IMR-90 (cell line): ENCODE data around the gene NES. TPM values are rescaled to one million over a fixed set of nuclear protein-coding genes. Genes with fewer than 3 reads are reported as not detected.

Experiments
- ATAC-seq: fragments of 200-7000 bp; cut with Tn5 transposase; 2 replicates; pipeline ENCODE4 v1.9.1; 2020; ENCODE audit warnings: low read depth, mild to moderate bottlenecking, moderate library complexity
- BruUV-seq: library from RNA; stranded (reverse); fragments of 400-500 nt; replicated peaks from 2 replicates; lab custom pipeline; 2021; lab: Mats Ljungman, UMichigan
- CTCF ChIA-PET: fragments of 300-600 bp; formaldehyde crosslinking; extraction: SDS; loops from one replicate; lab custom pipeline; 2021; ENCODE audit warnings: antibody characterized with exemption; lab: Yijun Ruan, JAX
- POLR2A ChIA-PET: fragments of 300-600 bp; sonication (Branson Sonifier 250); formaldehyde crosslinking; loops from one replicate; lab custom pipeline; 2022; ENCODE audit warnings: antibody characterized with exemption; ENCODE audit not compliant: unreplicated experiment; lab: Charles Lee
- DNase-seq: peaks from one replicate; pipeline ENCODE4 v3.0.0; 2013
- H2AFZ ChIP-seq: replicated peaks from 2 replicates; pipeline ENCODE3; 2013; ENCODE audit warnings: low read length, mild to moderate bottlenecking; ENCODE audit not compliant: poor library complexity
- H2AK5ac ChIP-seq: 2 replicates; pipeline ENCODE4 v1.6.1; 2013; ENCODE audit warnings: low read depth, low read length, inconsistent platforms
- H2AK9ac ChIP-seq: replicated peaks from 2 replicates; pipeline ENCODE3; 2013; ENCODE audit warnings: mild to moderate bottlenecking, low read depth, low read length, moderate library complexity; ENCODE audit not compliant: poor library complexity
- H2BK120ac ChIP-seq: 2 replicates; pipeline ENCODE4 v1.6.1; 2013; ENCODE audit warnings: low read depth, low read length, inconsistent platforms
- H2BK15ac ChIP-seq: 3 replicates; pipeline ENCODE4 v1.6.1; 2013; ENCODE audit warnings: low read depth, low read length, inconsistent platforms
- H2BK20ac ChIP-seq: 2 replicates; pipeline ENCODE4 v1.6.1; 2013; ENCODE audit warnings: low read depth, mild to moderate bottlenecking, inconsistent platforms, low read length, moderate library complexity
- H2BK5ac ChIP-seq: 2 replicates; pipeline ENCODE4 v1.6.1; 2013; ENCODE audit warnings: mild to moderate bottlenecking, low read depth, low read length, inconsistent platforms; ENCODE audit not compliant: poor library complexity, severe bottlenecking
- H3K14ac ChIP-seq: replicated peaks from 2 replicates; pipeline ENCODE4 v1.6.1; 2013; ENCODE audit warnings: low read depth, low read length, inconsistent platforms
- H3K18ac ChIP-seq: 2 replicates; pipeline ENCODE4 v1.6.1; 2013; ENCODE audit warnings: low read depth, low read length, control low read depth
- H3K23ac ChIP-seq: 2 replicates; pipeline ENCODE4 v1.6.1; 2013; ENCODE audit warnings: low read depth, low read length, inconsistent platforms
- H3K27ac ChIP-seq: 2 replicates; pipeline ENCODE4 v1.5.1; 2013; ENCODE audit warnings: mild to moderate bottlenecking, control low read depth, low read length; ENCODE audit not compliant: insufficient read depth
- H3K27me3 ChIP-seq: 2 replicates; pipeline ENCODE4 v1.6.1; 2013; ENCODE audit warnings: low read length; ENCODE audit not compliant: control insufficient read depth, insufficient read depth
- H3K36me3 ChIP-seq: 2 replicates; pipeline ENCODE4 v1.6.1; 2013; ENCODE audit warnings: low read length, mixed read lengths; ENCODE audit not compliant: control insufficient read depth, insufficient read depth
- H3K4ac ChIP-seq: 2 replicates; pipeline ENCODE4 v1.6.1; 2013; ENCODE audit warnings: low read depth, low read length, inconsistent platforms
- H3K4me1 ChIP-seq: 2 replicates; pipeline ENCODE4 v1.6.1; 2013; ENCODE audit warnings: low read length, mixed read lengths; ENCODE audit not compliant: control insufficient read depth, insufficient read depth
- H3K4me2 ChIP-seq: 2 replicates; pipeline ENCODE4 v1.6.1; 2013; ENCODE audit warnings: low read depth, mild to moderate bottlenecking, control low read depth, low read length, moderate library complexity
- H3K4me3 ChIP-seq: 2 replicates; pipeline ENCODE4 v1.5.1; 2013; ENCODE audit warnings: low read depth, mild to moderate bottlenecking, control low read depth, low read length, moderate library complexity; ENCODE audit not compliant: insufficient read depth
- H3K56ac ChIP-seq: 2 replicates; pipeline ENCODE4 v1.6.1; 2013; ENCODE audit warnings: low read length, inconsistent platforms; ENCODE audit not compliant: insufficient read depth; ENCODE audit errors: extremely low read depth
- H3K79me1 ChIP-seq, 2 experiments: 2 replicates each; pipeline ENCODE4 v1.6.1; 2013; ENCODE audit warnings: low read length in 2 of 2, inconsistent platforms in 1 of 2, low read depth in 1 of 2
- H3K9ac ChIP-seq: 2 replicates; pipeline ENCODE4 v1.6.1; 2013; ENCODE audit warnings: low read depth, low read length, control low read depth
- H3K9me1 ChIP-seq: 2 replicates; pipeline ENCODE4 v1.6.1; 2013; ENCODE audit warnings: low read length, inconsistent platforms; ENCODE audit not compliant: insufficient read depth
- H3K9me3 ChIP-seq: 2 replicates; pipeline ENCODE4 v1.6.1; 2013; ENCODE audit warnings: low read length; ENCODE audit not compliant: control insufficient read depth, insufficient read depth
- H4K20me1 ChIP-seq: 2 replicates; pipeline ENCODE4 v1.6.1; 2013; ENCODE audit warnings: low read length, inconsistent platforms; ENCODE audit not compliant: insufficient read depth
- H4K5ac ChIP-seq: 2 replicates; pipeline ENCODE4 v1.6.1; 2013; ENCODE audit warnings: mild to moderate bottlenecking, low read depth, low read length, control low read depth
- H4K8ac ChIP-seq, 2 experiments: 2 replicates each; pipeline ENCODE4 v1.6.1; 2013; ENCODE audit warnings: low read depth in 2 of 2, low read length in 2 of 2, control low read depth in 1 of 2, inconsistent platforms in 1 of 2
- H4K91ac ChIP-seq: 2 replicates; pipeline ENCODE4 v1.6.1; 2013; ENCODE audit warnings: low read depth, low read length, inconsistent platforms; ENCODE audit not compliant: insufficient read depth
- BHLHE40 ChIP-seq: fragments of 150-350 bp; IDR thresholded peaks from 2 replicates; pipeline ENCODE4 v1.6.1; 2016; ENCODE audit warnings: mild to moderate bottlenecking, low read depth, low read length
- CEBPB ChIP-seq: IDR thresholded peaks from 2 replicates; pipeline ENCODE4 v1.6.1; 2012; ENCODE audit warnings: low read depth, low read length, improper control_type of control experiment
- CHD1 ChIP-seq: IDR thresholded peaks from 2 replicates; pipeline ENCODE4 v1.6.1; 2012; ENCODE audit warnings: low read depth, low read length, improper control_type of control experiment
- FOS ChIP-seq: fragments of 150-350 bp; IDR thresholded peaks from 2 replicates; pipeline ENCODE4 v1.6.1; 2016; ENCODE audit warnings: low read depth, low read length
- MAFK ChIP-seq: IDR thresholded peaks from 2 replicates; pipeline ENCODE4 v1.6.1; 2012; ENCODE audit warnings: low read depth, low read length, improper control_type of control experiment
- MAZ ChIP-seq: IDR thresholded peaks from 2 replicates; pipeline ENCODE4 v1.6.1; 2012; ENCODE audit warnings: low read depth, mild to moderate bottlenecking, low read length, improper control_type of control experiment, moderate library complexity, borderline replicate concordance
- MXI1 ChIP-seq: IDR thresholded peaks from 2 replicates; pipeline ENCODE4 v1.6.1; 2012; ENCODE audit warnings: low read depth, mild to moderate bottlenecking, low read length, moderate library complexity, borderline replicate concordance
- NFE2L2 ChIP-seq: fragments of 150-350 bp; IDR thresholded peaks from 2 replicates; pipeline ENCODE4 v1.6.1; 2016; ENCODE audit warnings: low read depth, mild to moderate bottlenecking, low read length
- POLR2A ChIP-seq: IDR thresholded peaks from 2 replicates; pipeline ENCODE4 v1.6.1; 2012; ENCODE audit warnings: mild to moderate bottlenecking, low read depth, low read length
- RAD21 ChIP-seq: IDR thresholded peaks from 2 replicates; pipeline ENCODE4 v1.6.1; 2012; ENCODE audit warnings: low read length, improper control_type of control experiment
- RCOR1 ChIP-seq: IDR thresholded peaks from 2 replicates; pipeline ENCODE4 v1.6.1; 2012; ENCODE audit warnings: mild to moderate bottlenecking, low read length, improper control_type of control experiment; ENCODE audit not compliant: insufficient replicate concordance
- RFX5 ChIP-seq: IDR thresholded peaks from 2 replicates; pipeline ENCODE4 v1.8.0; 2012; ENCODE audit warnings: low read depth, mild to moderate bottlenecking, low read length, moderate library complexity
- SMC3 ChIP-seq: fragments of 150-350 bp; IDR thresholded peaks from 2 replicates; pipeline ENCODE4 v1.6.1; 2016; ENCODE audit warnings: low read depth, mild to moderate bottlenecking, antibody characterized with exemption, low read length, moderate library complexity
- WGBS, 2 experiments: methylation state at CpG; one replicate each; pipeline versions ENCODE4 v1.1.5 to v1.1.7; 2013; ENCODE audit warnings: missing lambda C conversion rate in 2 of 2; ENCODE audit not compliant: insufficient read length in 1 of 2; ENCODE audit errors: extremely low coverage in 2 of 2; 5-methylcytosine and 5-hydroxymethylcytosine counted together
- dilution Hi-C: fragments of 300-500 bp; cut with HindIII; formaldehyde crosslinking; loops from one replicate; pipeline ENCODE4 v1.14.3; 2018; ENCODE audit warnings: low sequenced_read_pairs; ENCODE audit not compliant: unreplicated experiment
- in situ Hi-C: fragments of 300-500 bp; cut with MboI; formaldehyde crosslinking; loops from 3 replicates; pipeline ENCODE4 v1.14.3; 2019; ENCODE audit warnings: low sequenced_read_pairs, inconsistent platforms, mixed read lengths
- intact Hi-C: fragments of 100-400 bp; cut with micrococcal nuclease; formaldehyde crosslinking; loops from 2 replicates; pipeline ENCODE4 v1.10.0; 2022
- polyA plus RNA-seq, 3 experiments: library from polyadenylated mRNA; depleted of rRNA; stranded (reverse); fragments of >200 nt; gene quantifications; 2 replicates each; pipeline ENCODE4 v1.2.3, GENCODE V29; 2012; ENCODE audit warnings: low replicate concordance in 1 of 3
- total RNA-seq: library from RNA; depleted of rRNA; stranded (reverse); fragments of >200 nt; gene quantifications from 2 replicates; pipeline ENCODE4 v1.2.3, GENCODE V29; 2012
- TF ChIP-seq, protein P1 (sequence below): conservative IDR thresholded peaks from 2 replicates; pipeline ENCODE4 v1.5.1; 2012; ENCODE audit warnings: mild to moderate bottlenecking, low read depth, low read length, improper control_type of control experiment
- TF ChIP-seq, protein P2 (sequence below): fragments of 150-350 bp; IDR thresholded peaks from 2 replicates; pipeline ENCODE4 v1.6.1; 2017; ENCODE audit warnings: mild to moderate bottlenecking, antibody characterized with exemption, low read length, low read depth

NES gene
- total and polyA plus RNA-seq, 2 of the 4 experiments (the other 2 are of a cell fraction) = 25.3 to 40.1 TPM

DNA sequence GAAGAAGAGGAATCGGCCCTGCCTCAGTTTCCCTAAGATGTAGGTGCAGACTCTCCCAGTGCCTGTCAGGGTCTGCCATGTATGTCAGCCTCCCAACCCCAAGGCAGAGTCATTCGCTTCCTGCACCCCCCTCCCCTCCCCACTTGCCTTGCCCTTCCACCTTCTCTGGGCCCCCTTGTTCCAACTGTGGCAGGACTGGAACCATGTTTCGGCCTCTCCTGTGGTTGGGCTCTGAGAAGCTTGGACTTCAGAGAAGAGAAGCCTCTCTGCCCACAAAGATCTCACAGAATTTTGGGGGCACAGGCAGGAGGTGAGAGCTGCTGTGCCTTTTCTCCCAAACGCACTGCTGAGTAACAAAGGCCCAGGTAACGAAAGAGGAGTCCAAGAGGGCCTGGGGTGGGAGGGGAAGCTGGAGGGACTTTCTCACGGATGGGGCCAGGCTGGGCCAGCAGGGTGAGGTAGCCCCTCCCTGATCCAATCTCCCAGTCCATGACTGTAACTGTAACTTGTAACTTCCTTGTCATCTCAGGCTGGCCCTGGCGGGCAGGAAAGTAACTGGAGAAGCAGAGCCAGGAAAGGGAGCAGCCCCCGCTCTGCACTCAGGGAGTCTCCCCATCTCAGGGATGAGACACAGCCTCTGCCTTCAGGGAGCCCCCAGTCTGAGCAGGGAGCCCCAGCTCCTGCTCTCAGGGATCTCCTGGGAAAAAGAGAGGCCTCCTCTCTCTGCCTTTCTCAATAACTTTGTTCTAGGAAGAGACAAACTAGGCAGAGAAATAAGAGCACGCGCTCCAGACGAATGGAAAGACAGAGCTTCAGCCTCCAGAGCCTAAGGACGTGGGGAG lies 16.9 kb upstream of the NES start:
- Histone ChIP-seq H2BK5ac (no peak overlapping the region), H3K27ac (no peak overlapping the region), H3K9ac (no peak overlapping the region), H3K14ac (no peak overlapping the region), H2BK15ac (no peak overlapping the region), H3K9me1 (no peaks in the 10 kb centered on the region), H3K4ac (no peak overlapping the region), H2BK20ac (no peak overlapping the region), H3K9me3 (no peaks in the 10 kb centered on the region), H4K5ac (no peak overlapping the region), H3K27me3 (peaks cover 6% of the 10 kb centered on the region; the same call in 1 of the 2 replicates), H3K18ac (no peak overlapping the region), H3K4me2 (no peak overlapping the region), H4K91ac (no peak overlapping the region), H3K4me3 (no peak overlapping the region), H2AK5ac (no peak overlapping the region), H2AFZ (no peak overlapping the region), H4K20me1 (no peaks in the 10 kb centered on the region), H3K79me1 (no peaks in the 10 kb centered on the region), H2AK9ac (no peak overlapping the region), H2BK120ac (no peak overlapping the region), H3K56ac (no peak overlapping the region), H3K23ac (no peak overlapping the region), H3K4me1 (peaks cover 6% of the 10 kb centered on the region; the same call in 1 of the 2 replicates), H4K8ac (no peak overlapping the region), H3K36me3 (no peaks in the 10 kb centered on the region)
- 89% methylated on average over 4 of the region's 12 CpGs; no CpG with 5 or more reads in 1 of the 2 experiments for WGBS, 2 experiments
- dilution Hi-C loops = no loop called here
- no peak for ATAC-seq
- intact Hi-C loops = loop anchor here (1.0 kb wide), 1 partner anchor 167 kb away; no protein-coding TSS in a partner anchor
- ChIA-PET CTCF (interaction anchor here (1.8 kb wide), 1 partner anchor 32 kb away, joined by 5 read pairs; no protein-coding TSS in a partner anchor), POLR2A (no interaction called here)
- BruUV-seq = no TSS peak
- no peak for DNase-seq
- in situ Hi-C loops = loop anchor here (10.0 kb wide), 1 partner anchor 191 kb away; no protein-coding TSS in a partner anchor
- no peak for TF ChIP-seq NFE2L2
- no peak for TF ChIP-seq POLR2A
- TF ChIP-seq MAZ = no peak
- TF ChIP-seq SMC3 = no peak
- TF ChIP-seq RCOR1 = no peak
- no peak for TF ChIP-seq FOS
- TF ChIP-seq, protein P1, sequence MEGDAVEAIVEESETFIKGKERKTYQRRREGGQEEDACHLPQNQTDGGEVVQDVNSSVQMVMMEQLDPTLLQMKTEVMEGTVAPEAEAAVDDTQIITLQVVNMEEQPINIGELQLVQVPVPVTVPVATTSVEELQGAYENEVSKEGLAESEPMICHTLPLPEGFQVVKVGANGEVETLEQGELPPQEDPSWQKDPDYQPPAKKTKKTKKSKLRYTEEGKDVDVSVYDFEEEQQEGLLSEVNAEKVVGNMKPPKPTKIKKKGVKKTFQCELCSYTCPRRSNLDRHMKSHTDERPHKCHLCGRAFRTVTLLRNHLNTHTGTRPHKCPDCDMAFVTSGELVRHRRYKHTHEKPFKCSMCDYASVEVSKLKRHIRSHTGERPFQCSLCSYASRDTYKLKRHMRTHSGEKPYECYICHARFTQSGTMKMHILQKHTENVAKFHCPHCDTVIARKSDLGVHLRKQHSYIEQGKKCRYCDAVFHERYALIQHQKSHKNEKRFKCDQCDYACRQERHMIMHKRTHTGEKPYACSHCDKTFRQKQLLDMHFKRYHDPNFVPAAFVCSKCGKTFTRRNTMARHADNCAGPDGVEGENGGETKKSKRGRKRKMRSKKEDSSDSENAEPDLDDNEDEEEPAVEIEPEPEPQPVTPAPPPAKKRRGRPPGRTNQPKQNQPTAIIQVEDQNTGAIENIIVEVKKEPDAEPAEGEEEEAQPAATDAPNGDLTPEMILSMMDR = no peak
- TF ChIP-seq, protein P2, sequence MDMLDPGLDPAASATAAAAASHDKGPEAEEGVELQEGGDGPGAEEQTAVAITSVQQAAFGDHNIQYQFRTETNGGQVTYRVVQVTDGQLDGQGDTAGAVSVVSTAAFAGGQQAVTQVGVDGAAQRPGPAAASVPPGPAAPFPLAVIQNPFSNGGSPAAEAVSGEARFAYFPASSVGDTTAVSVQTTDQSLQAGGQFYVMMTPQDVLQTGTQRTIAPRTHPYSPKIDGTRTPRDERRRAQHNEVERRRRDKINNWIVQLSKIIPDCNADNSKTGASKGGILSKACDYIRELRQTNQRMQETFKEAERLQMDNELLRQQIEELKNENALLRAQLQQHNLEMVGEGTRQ = no peak
- TF ChIP-seq BHLHE40 = no peak
- TF ChIP-seq MAFK = no peak
- no peak for TF ChIP-seq CEBPB
- TF ChIP-seq CHD1 = no peak
- TF ChIP-seq RFX5 = no peak
- no peak for TF ChIP-seq MXI1
- TF ChIP-seq RAD21 = no peak
